ENCODE data around the gene PARD3. TPM values are rescaled to one million over a fixed set of nuclear protein-coding genes. Genes with fewer than 3 reads are reported as not detected.

The PARD3 gene
- polyA plus RNA-seq, 1 donor from 2014 or later, result 12.4 TPM

DNA sequence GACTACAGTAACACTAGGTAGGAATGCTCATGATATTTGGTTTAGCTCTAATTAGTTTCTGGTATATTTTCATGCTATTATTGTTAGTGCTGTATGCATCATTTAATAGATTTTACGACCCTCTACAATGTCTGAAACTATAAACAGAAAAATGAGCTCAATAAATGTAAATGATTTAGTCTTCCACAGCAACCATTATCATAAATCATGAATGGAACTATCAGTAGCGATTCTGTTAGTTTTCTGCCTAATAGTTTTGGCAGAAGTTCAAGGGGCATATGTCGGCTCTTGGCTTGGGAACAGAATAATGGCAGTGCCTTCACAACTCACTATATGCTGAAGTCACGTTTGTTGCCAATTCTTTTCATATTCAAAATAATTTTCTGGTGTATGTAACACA lies 494.8 kb downstream of the PARD3 start:
- no peaks in the 10 kb centered on the region for H3K9me2 ChIP-seq (ENCODE audit: insufficient read depth, low read length)
- H3K36me3 ChIP-seq (ENCODE audit: insufficient read depth, low read length), result no peaks in the 10 kb centered on the region
- H3K4me3 ChIP-seq (ENCODE audit: low read length), result no peak overlapping the region
- no peaks in the 10 kb centered on the region for H3K79me2 ChIP-seq (replicated peaks; ENCODE audit: insufficient read depth, low read length)
- no peaks in the 10 kb centered on the region for H3K27me3 ChIP-seq (ENCODE audit: insufficient read depth, low read depth, low read length)
- no peak overlapping the region for H3K27ac ChIP-seq (ENCODE audit: low read length)
- no peak overlapping the region for H3K9ac ChIP-seq (ENCODE audit: low read length)
- no peaks in the 10 kb centered on the region for H3K9me3 ChIP-seq (ENCODE audit: low read length)
- H4K20me1 ChIP-seq (ENCODE audit: insufficient read depth), result no peaks in the 10 kb centered on the region
- H3K4me2 ChIP-seq (ENCODE audit: low read length), result no peak overlapping the region
- no peak overlapping the region for H2AFZ ChIP-seq (ENCODE audit: low read depth, low read length)
- TF ChIP-seq, protein P1, sequence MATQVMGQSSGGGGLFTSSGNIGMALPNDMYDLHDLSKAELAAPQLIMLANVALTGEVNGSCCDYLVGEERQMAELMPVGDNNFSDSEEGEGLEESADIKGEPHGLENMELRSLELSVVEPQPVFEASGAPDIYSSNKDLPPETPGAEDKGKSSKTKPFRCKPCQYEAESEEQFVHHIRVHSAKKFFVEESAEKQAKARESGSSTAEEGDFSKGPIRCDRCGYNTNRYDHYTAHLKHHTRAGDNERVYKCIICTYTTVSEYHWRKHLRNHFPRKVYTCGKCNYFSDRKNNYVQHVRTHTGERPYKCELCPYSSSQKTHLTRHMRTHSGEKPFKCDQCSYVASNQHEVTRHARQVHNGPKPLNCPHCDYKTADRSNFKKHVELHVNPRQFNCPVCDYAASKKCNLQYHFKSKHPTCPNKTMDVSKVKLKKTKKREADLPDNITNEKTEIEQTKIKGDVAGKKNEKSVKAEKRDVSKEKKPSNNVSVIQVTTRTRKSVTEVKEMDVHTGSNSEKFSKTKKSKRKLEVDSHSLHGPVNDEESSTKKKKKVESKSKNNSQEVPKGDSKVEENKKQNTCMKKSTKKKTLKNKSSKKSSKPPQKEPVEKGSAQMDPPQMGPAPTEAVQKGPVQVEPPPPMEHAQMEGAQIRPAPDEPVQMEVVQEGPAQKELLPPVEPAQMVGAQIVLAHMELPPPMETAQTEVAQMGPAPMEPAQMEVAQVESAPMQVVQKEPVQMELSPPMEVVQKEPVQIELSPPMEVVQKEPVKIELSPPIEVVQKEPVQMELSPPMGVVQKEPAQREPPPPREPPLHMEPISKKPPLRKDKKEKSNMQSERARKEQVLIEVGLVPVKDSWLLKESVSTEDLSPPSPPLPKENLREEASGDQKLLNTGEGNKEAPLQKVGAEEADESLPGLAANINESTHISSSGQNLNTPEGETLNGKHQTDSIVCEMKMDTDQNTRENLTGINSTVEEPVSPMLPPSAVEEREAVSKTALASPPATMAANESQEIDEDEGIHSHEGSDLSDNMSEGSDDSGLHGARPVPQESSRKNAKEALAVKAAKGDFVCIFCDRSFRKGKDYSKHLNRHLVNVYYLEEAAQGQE (IDR thresholded peaks at IDR 0.05; ENCODE audit: borderline replicate concordance), result no peak
- TF ChIP-seq POLR2AphosphoS5 (IDR thresholded peaks at IDR 0.05) (no peak), RAD21 (conservative IDR thresholded peaks at IDR 0.05) (no peak), EP300 (conservative IDR thresholded peaks at IDR 0.05; ENCODE audit: poor library complexity, severe bottlenecking) (no peak), CTCF (IDR thresholded peaks at IDR 0.05; ENCODE audit: poor library complexity, severe bottlenecking) (no peak), EZH2 (IDR thresholded peaks at IDR 0.05; ENCODE audit: borderline replicate concordance, insufficient read depth, low read length, poor library complexity, severe bottlenecking) (no peak), SMC3 (conservative IDR thresholded peaks at IDR 0.05; ENCODE audit: poor library complexity) (no peak), TAF1 (IDR thresholded peaks at IDR 0.05; ENCODE audit: low read depth) (no peak), MXI1 (conservative IDR thresholded peaks at IDR 0.05; ENCODE audit: poor library complexity, severe bottlenecking) (no peak)
- H3F3A ChIP-seq (ENCODE audit: insufficient read depth, low read length, poor library complexity, severe bottlenecking), result no peaks in the 10 kb centered on the region

GRCh38 chr10:34319197-34319846 lies 495.8 kb downstream of the PARD3 start:
- no peaks in the 10 kb centered on the region for H3K9me2 ChIP-seq (ENCODE audit: insufficient read depth, low read length)
- no peak overlapping the region for H2AFZ ChIP-seq (ENCODE audit: low read depth, low read length)
- H3K79me2 ChIP-seq (replicated peaks; ENCODE audit: insufficient read depth, low read length), result no peaks in the 10 kb centered on the region
- H3K9me3 ChIP-seq (ENCODE audit: low read length), result no peaks in the 10 kb centered on the region
- H3K9ac ChIP-seq (ENCODE audit: low read length), result no peak overlapping the region
- no peaks in the 10 kb centered on the region for H3F3A ChIP-seq (ENCODE audit: insufficient read depth, low read length, poor library complexity, severe bottlenecking)
- no peak overlapping the region for H3K27ac ChIP-seq (ENCODE audit: low read length)
- no peak for TF ChIP-seq RAD21 (conservative IDR thresholded peaks at IDR 0.05)
- TF ChIP-seq SMC3 (conservative IDR thresholded peaks at IDR 0.05; ENCODE audit: poor library complexity), result no peak
- H4K20me1 ChIP-seq (ENCODE audit: insufficient read depth), result no peaks in the 10 kb centered on the region
- no peaks in the 10 kb centered on the region for H3K27me3 ChIP-seq (ENCODE audit: insufficient read depth, low read depth, low read length)
- H3K4me3 ChIP-seq (ENCODE audit: low read length), result no peak overlapping the region
- H3K36me3 ChIP-seq (ENCODE audit: insufficient read depth, low read length), result no peaks in the 10 kb centered on the region
- H3K4me2 ChIP-seq (ENCODE audit: low read length), result no peak overlapping the region
